ENCODE data around the gene VSTM1.

GRCh38 chr19:54029301-54029700 is 34.4 kb downstream of the VSTM1 start:
- TF ChIP-seq CTCF (IDR thresholded peaks at IDR 0.05) (no peak), POLR2A (IDR thresholded peaks at IDR 0.05) (no peak)
